Tibial nerve (tissue), 3 donors: Measurements from ENCODE around the gene L3MBTL4.

Experiments used
- POLR2A ChIP-seq, 2 donors: fragments of 450-650 bp; IDR thresholded peaks; one replicate each; pipeline ENCODE4 v1.6.1; 2017; ENCODE audit warnings: antibody characterized with exemption in 2 of 2, mild to moderate bottlenecking in 2 of 2, moderate library complexity in 2 of 2
- TF ChIP-seq, protein P1 (sequence below), 5 experiments: fragments of 200-600 bp in 3 of 5; fragments of 450-650 bp in 2 of 5; sonication (generic) in 3 of 5; IDR thresholded peaks; one replicate each; pipeline ENCODE4 v1.5.1; 2016 to 2019; ENCODE audit warnings: antibody characterized with exemption in 5 of 5, mild to moderate bottlenecking in 3 of 5, moderate library complexity in 2 of 5

DNA sequence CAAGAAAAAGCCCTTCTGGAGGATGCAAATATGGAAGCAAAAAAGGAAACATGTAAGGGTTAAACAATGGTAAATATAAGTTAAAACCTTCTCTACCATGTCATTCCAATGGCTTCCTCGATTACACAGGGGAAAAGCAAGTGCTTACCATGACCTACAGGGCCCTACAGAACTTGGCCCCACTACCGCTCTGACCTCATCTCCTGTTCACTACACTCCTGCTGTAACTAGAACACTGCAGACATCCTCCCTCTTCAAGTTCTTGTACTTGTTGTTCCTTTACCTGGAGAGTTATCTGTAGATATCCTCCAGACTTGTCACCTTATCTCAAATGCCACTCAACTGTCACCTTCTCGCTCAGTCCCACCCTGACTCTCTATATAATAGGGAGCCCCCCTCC, 194.6 kb downstream of the L3MBTL4 start:
- TF ChIP-seq, protein P1, sequence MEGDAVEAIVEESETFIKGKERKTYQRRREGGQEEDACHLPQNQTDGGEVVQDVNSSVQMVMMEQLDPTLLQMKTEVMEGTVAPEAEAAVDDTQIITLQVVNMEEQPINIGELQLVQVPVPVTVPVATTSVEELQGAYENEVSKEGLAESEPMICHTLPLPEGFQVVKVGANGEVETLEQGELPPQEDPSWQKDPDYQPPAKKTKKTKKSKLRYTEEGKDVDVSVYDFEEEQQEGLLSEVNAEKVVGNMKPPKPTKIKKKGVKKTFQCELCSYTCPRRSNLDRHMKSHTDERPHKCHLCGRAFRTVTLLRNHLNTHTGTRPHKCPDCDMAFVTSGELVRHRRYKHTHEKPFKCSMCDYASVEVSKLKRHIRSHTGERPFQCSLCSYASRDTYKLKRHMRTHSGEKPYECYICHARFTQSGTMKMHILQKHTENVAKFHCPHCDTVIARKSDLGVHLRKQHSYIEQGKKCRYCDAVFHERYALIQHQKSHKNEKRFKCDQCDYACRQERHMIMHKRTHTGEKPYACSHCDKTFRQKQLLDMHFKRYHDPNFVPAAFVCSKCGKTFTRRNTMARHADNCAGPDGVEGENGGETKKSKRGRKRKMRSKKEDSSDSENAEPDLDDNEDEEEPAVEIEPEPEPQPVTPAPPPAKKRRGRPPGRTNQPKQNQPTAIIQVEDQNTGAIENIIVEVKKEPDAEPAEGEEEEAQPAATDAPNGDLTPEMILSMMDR (IDR thresholded peaks at IDR 0.05) = no peak
- TF ChIP-seq POLR2A (IDR thresholded peaks at IDR 0.05) = no peak
